Neutrophil (primary cell): ENCODE results near the gene PRCC.

Source experiments
- H3K27ac ChIP-seq: fragments of 200-600 bp; sonication (generic); 2 replicates; pipeline ENCODE4 v1.5.1; 2016; ENCODE audit warnings: mild to moderate bottlenecking, moderate library complexity
- H3K27me3 ChIP-seq: fragments of 200-600 bp; sonication (generic); 2 replicates; pipeline ENCODE4 v1.6.0; 2016; ENCODE audit warnings: mild to moderate bottlenecking
- H3K36me3 ChIP-seq: fragments of 200-600 bp; sonication (generic); 2 replicates; pipeline ENCODE4 v1.5.1; 2017
- H3K4me1 ChIP-seq, 2 experiments: fragments of 200-600 bp in 1 of 2; sonication (generic) in 1 of 2; 1 replicate in 1 of 2; 2 replicates in 1 of 2; pipeline versions ENCODE4 v1.5.1 to v1.6.1; 2013 to 2016; ENCODE audit warnings: low read depth in 1 of 2, low read length in 1 of 2, mild to moderate bottlenecking in 1 of 2, moderate library complexity in 1 of 2; ENCODE audit not compliant: control insufficient read depth in 1 of 2, insufficient read depth in 1 of 2
- H3K4me3 ChIP-seq, 2 experiments: fragments of 200-600 bp in 1 of 2; sonication (generic) in 1 of 2; 1 replicate in 1 of 2; 2 replicates in 1 of 2; pipeline ENCODE4 v1.5.1; 2013 to 2016; ENCODE audit warnings: low read depth in 1 of 2, low read length in 1 of 2, mild to moderate bottlenecking in 1 of 2, moderate library complexity in 1 of 2
- H3K9me3 ChIP-seq: fragments of 200-600 bp; sonication (generic); 2 replicates; pipeline ENCODE4 v1.5.1; 2016
- CTCF ChIP-seq: fragments of 200-600 bp; sonication (generic); IDR thresholded peaks from 2 replicates; pipeline ENCODE4 v1.5.1; 2016; ENCODE audit warnings: antibody characterized with exemption

The PRCC gene

GRCh38 chr1:156775799-156776198 lies 8.5 kb downstream of the PRCC start:
- Histone ChIP-seq H3K36me3 (no peaks in the 10 kb centered on the region), H3K4me3 (no peak overlapping the region), H3K27me3 (no peaks in the 10 kb centered on the region), H3K27ac (no peak overlapping the region), H3K4me1 (no peaks in the 10 kb centered on the region), H3K9me3 (no peaks in the 10 kb centered on the region)
- TF ChIP-seq CTCF: no peak

GRCh38 chr1:156776942-156777341 lies 9.6 kb downstream of the PRCC start:
- H3K36me3 ChIP-seq: no peaks in the 10 kb centered on the region
- H3K27ac ChIP-seq: no peak overlapping the region
- no peaks in the 10 kb centered on the region for H3K9me3 ChIP-seq

GRCh38 chr1:156777573-156777972 lies 10.2 kb downstream of the PRCC start:
- Histone ChIP-seq H3K4me3 (no peak overlapping the region), H3K36me3 (peaks cover 4% of the 10 kb centered on the region), H3K9me3 (no peaks in the 10 kb centered on the region), H3K27me3 (no peaks in the 10 kb centered on the region), H3K27ac (no peak overlapping the region), H3K4me1 (peaks cover 0 to 3% of the 10 kb centered on the region in 2 experiments)
- no peak for TF ChIP-seq CTCF

More at GRCh38 chr1:156776942-156777341, 9.6 kb downstream of the PRCC start:
- Histone ChIP-seq H3K4me3 (no peak overlapping the region), H3K27me3 (no peaks in the 10 kb centered on the region), H3K4me1 (peaks cover 0 to 3% of the 10 kb centered on the region in 2 experiments)
- no peak for TF ChIP-seq CTCF

GRCh38 chr1:156781585-156782186 lies 14.4 kb downstream of the PRCC start:
- H3K36me3 ChIP-seq: peaks cover 42% of the 10 kb centered on the region
- no peak for TF ChIP-seq CTCF
- no peaks in the 10 kb centered on the region for H3K9me3 ChIP-seq
- H3K27me3 ChIP-seq: no peaks in the 10 kb centered on the region
- H3K27ac ChIP-seq: no peak overlapping the region
- peaks cover 0 to 3% of the 10 kb centered on the region in 2 experiments for H3K4me1 ChIP-seq
- H3K4me3 ChIP-seq: no peak overlapping the region

- Histone ChIP-seq H3K4me3 (no peak overlapping the region), H3K27me3 (no peaks in the 10 kb centered on the region), H3K4me1 (peaks cover 0 to 3% of the 10 kb centered on the region in 2 experiments), H3K9me3 (no peaks in the 10 kb centered on the region), H3K36me3 (peaks cover 70% of the 10 kb centered on the region), H3K27ac (no peak overlapping the region)
- TF ChIP-seq CTCF: no peak
Measured at GRCh38 chr1:156785458-156785857, 18.1 kb downstream of the PRCC start.
